Body of pancreas (tissue), 4 donors: ENCODE measurements around the gene ITPK1.

Experiments
- CTCF ChIP-seq, 7 experiments: fragments of 450-650 bp in 4 of 7; fragments of 200-600 bp in 3 of 7; sonication (generic) in 3 of 7; IDR thresholded peaks; one replicate each; pipeline ENCODE4 v1.5.1; 2016 to 2019; ENCODE audit warnings: antibody characterized with exemption in 7 of 7
- POLR2A ChIP-seq, 3 donors: fragments of 450-650 bp; IDR thresholded peaks; one replicate each; pipeline ENCODE4 v1.6.1; 2016; ENCODE audit warnings: antibody characterized with exemption in 3 of 3, mild to moderate bottlenecking in 2 of 3

GRCh38 chr14:93034671-93034994, 81.1 kb downstream of the ITPK1 start:
- TF ChIP-seq CTCF (IDR thresholded peaks at IDR 0.05): no peak
- TF ChIP-seq POLR2A (IDR thresholded peaks at IDR 0.05): no peak
